GM19240 (cell line): ENCODE results near the gene NEDD8.

Experiments used
- DNase-seq: peaks from one replicate; pipeline ENCODE4 v3.0.0; 2011; ENCODE audit warnings: low spot score; ENCODE audit not compliant: insufficient read length

NEDD8 gene

DNA sequence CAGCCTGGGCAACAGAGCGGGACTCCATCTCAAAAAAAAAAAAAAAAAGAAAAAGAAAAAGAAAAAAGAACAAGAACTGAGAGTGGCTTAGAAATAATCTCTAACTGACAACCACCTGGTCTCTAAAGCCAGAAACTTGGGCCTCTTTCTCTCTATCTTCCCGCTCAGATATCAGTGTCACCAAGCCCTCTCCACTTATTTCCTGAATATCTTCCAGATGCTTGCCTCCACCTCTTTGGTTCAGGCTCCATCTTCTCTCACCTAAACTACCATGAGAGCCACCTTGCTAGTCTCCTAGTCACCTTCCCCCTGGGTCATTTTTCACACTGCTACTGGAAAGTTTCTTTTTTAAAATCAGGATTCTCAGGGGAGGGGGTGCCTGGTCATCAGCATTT, 35.1 kb downstream of the NEDD8 start:
- no peak for DNase-seq

DNA sequence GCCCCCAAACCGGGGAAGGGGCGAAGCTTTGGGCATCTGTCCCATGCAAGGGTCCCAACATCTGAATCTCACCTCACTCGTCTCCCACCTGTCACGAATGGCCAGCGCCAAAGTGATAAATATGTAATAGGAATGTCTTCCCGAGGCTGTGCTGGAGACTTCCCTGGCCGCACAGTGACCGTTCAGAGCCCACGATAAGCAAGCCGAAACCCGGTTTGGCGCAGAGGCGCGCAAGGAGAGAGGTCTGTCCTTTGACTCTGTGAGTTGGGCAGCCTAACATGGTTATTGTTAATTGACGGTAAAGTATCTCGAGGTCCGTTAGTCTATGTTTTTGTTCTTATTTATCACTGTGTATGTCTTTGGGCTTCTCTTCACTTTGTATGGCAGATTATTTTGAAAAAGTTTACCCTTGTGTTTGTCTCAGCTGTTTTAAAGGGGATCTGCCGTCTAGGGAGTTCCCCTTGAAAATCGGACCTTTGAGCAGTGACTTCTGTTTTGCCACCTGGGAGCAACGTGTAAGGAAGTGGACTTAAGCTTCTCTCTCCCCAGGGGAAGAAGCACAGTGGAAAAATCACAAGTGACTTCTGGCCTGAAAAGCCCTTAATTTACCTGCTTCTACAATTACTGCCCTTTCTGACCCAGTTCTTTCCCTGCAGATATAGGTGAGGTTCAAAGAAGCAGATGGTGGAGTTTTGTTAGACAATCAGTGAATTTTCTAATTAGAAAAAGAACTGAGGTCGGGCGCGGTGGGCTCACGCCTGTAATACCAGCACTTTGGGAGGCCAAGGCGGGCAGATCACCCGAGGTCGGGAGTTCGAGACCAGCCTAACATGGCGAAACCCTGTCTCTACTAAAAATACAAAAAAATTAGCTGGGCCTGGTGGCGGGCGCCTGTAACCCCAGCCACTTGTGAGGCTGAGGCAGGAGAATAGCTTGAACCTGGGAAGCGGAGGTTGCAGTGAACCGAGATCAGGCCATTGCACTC, 35.8 kb downstream of the NEDD8 start:
- peak; percentile 32 for DNase-seq

DNA sequence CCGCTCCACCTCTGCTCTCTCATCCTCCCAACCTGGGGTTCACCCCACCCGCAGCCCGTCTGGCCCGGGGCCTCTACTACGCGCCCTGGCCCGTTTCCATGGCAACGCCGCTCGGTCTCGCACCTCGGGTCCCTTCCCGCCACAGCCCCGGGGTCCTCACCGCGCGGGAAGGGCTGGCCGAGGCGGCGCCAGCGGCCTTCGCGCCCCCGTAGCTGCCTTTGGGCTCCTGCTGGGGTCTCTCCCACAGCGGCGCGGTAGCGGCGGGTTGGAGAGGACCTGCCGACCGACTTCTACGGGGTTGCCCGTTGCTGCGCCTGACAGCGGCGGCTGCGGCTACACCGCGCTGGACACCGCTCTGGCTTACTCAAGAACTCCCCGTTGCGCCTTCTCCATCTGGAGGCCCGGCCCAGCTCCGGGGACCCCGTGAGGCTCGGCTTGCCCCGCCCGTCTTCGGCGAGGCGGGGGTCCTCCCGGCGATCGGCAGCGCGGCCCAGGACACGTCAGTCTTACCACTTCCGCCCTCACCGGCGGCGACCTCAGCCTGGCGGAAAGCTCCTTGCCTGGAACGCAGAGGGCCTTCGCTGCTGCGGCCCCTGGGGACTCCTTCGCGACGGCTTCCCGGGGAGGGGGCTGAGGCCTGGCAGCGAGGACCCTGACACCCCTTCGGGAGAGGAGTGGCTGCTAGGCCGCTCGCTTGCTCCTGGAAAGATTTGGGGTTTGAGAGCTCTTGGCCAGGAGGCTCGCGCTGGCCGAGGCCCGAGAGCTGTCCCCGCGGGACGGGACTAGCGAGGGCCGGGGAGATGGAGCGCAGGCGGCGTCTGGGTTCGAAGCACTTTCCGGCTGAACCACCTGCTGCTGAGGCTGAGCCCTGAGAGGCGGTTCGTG, 36.7 kb downstream of the NEDD8 start, which contains the start of gene TM9SF1:
Gene TM9SF1 (minus strand): TSS at position 256 of the 885 bp plus-strand sequence. CDS start 422 bp downstream, outside the sequence.
- DNase-seq = peak; percentile 88

DNA sequence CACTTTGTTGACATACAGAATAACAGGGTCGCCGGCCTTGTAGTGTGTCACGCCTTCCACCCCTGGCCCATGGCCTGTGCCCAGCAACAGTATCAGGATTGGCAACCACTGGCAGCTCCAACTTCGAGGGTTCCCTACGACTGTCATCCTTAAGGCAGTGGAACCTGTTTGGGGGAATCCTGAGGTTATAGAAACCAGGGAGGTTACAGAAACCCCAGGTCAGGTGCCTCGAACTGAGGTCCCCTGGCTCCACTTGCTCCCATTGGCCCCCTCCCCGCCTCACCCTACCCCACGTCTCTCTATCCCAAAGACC, 37.3 kb downstream of the NEDD8 start:
- DNase-seq = no peak

DNA sequence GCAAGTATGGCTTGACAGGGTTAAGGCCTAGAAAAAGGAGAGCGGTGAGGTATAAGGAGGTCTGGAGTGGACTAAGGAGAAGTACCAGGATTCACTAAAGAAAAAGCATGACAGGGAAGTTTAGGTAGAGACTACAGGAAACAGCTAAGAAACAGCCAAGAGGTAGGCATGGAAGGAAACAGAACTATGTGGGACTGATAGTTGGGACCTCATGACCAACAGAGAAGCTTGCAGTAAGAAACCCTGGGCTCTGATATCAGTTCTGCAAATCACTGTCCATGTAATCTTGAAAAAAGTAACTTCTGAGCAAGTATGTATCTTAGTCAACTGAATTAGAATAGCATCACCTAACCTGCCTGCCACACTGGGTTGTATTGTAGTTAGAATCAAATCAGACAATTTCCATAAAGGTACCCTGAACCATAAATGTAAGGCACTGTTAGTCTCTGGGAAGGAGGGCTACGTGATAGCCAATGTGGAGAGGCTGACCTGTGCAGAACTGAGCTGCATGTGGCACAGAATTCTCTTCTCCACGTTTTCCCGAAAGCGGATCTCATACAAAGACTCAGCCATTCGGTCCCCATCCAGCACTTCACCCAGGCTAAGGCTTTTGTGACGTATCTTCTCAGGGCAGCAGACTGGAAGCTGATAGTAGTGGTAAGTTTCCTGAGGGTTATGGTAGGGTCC, 37.8 kb downstream of the NEDD8 start:
- no peak for DNase-seq

DNA sequence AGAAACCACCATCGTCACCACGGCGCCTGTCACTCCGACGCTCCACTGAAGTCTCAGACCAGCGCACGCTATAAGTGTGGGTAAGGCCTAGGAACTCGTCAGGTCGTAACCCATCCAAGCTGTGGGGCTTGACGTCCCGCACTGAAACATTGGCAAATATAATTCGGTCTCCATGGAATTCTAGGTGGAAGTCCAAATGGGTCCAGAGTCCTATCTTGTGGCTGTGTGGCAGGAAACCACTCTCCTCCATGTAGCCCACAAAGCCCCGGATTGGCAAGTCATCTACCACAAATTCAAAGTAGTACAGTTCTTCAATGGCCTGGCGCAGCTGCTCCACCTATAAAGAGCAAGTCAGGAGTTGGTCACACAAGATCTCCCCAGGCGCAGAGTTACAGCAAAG, 39.2 kb downstream of the NEDD8 start:
- no peak for DNase-seq

DNA sequence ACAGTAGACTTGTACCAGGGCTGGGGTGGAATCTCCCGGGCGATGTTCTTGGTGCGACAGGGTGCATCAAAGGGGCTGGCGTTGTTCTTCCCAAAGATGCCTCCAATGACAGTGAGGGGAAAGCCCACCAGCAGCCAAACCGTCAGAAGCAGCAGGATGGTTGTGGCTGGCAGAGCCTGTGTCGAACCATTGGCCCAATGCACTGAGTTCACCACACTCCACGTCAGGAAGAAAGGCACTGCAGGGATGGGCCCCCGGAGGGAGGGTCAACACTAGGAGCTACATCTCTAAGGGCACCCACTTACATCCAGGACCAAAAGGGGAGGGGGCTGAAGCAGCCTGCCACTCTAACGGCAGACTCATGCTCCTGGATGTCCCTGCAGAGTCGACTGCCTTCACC, 41.8 kb downstream of the NEDD8 start:
- DNase-seq = no peak

DNA sequence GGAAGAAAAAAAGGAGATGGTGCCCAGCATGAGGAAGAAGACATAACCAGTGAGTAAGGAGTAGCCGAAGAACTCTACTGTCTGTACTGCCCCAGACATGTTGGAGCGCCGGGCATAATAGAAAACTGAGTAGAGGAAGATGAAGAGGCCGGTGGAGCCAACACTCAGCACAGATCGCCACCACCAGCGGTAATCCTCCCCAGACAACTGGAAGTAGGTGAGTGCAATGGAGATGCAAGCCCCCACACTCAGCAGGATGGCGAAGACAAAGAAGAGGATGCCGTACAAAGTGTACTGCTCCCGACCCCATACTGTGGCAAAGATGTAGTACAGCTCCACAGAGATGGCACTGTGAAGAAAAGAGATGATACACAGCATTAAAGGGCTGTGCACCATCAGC, 42.7 kb downstream of the NEDD8 start:
- no peak for DNase-seq

DNA sequence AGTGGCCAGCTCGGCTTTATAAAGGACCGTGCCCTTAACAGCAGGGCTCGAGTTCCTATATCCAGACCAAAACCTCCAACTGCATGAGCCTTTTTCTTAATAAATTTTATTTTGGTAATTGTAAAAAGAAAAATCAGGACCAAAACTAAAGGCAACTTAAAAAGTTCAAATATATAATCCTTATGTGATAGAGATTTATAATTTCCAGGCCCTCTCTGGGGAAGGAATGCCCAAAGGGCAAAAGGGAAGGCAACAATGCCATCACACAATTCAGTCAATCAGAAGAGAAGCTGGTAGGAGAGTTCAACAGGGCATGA, 43.1 kb downstream of the NEDD8 start:
- DNase-seq = no peak

DNA sequence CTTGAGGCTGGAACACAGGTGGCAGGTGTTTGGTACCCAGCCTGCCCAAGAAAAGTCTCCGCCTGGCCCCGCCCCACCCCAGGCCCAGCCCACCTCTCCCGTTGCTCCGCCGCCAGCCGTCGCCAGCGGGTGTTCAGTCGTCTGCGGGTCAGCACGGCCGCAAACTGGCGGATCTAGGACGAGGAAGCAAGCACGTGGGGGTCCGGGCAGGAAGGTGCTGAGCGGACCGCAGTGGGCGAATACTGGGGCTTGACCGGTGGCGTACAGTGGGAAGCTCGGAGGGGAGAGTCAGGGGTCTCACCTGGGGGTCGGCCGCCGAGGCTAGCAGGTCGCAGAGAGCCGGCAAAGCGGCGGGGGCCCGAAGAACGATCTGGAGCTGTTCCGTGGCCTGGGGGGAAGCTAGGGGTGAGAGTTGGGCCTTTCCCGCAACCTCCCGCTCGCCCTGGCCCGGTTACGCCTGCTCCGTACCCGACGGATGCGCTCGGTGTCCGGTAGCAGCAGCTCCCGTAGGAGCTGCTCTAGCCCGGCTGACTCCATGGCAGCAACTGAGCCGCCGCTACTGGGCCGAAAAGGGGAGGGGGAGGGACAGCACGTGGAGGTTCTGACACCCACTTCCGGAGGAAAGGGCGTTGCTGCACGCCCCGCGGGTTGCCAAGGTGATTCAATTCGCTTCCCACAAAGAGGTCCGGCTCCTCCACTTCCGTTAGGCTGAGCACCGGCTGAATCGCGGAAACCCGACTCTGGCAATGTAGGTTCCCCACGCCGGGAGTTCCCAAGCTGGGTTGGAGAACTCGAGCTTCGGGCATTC, 43.7 kb downstream of the NEDD8 start, which contains the start of gene IPO4:
Gene IPO4 (minus strand): TSS at position 566 of the 808 bp plus-strand sequence. CDS start 29 bp downstream, at position 537.
- peak; percentile 99 for DNase-seq

DNA sequence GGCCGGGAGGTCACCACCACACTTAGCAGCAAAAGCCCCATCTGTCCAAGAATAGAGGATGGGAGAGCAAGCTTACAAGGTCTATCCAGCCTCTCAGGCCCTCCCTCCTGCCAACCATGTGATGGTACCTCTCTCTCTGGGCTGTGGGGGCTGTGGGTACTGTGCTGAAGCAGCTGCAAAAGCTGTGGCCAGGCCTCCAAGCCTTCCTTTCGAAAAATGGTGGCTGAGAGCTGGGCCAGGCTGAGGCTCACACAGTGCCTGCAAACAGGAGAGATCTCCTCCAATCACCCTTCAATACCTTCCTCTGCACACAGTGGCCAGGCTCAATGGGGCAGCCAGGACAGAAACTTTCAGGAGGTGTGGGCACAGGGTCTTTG, 44.6 kb downstream of the NEDD8 start:
- no peak for DNase-seq

DNA sequence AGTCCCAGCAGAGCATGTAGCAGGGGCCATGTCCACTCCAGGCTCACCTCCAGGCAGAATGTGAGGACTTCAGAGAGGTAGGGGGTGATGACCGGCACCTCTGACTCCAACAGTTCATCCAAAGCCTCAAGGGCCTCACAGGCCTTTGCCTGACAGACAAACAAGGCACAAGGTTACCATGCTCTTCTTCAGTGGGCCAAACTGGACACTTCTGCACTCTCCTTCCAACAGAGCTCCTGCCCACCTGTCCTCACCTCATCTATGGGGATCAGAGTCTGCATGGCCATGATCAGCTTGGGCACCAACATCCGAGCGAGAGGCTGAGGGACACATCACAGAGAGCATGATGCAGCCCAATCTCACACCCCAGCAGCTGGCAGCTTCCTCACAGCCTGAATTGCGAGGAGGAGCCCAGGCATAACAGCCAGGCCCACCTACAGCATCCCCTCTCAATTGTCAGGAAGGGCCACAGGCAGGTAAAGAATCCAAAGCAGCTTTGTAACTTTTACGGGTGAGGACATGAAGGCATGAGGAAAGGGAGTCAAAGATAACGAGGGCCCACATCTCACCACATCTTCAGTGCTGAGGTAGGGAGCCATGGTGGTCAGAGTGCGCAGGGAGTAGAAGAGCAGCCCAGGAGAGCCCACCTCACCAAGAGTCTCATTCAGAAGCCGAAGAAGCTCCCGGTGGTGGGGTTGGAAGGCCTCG, 45.2 kb downstream of the NEDD8 start:
- no peak for DNase-seq

DNA sequence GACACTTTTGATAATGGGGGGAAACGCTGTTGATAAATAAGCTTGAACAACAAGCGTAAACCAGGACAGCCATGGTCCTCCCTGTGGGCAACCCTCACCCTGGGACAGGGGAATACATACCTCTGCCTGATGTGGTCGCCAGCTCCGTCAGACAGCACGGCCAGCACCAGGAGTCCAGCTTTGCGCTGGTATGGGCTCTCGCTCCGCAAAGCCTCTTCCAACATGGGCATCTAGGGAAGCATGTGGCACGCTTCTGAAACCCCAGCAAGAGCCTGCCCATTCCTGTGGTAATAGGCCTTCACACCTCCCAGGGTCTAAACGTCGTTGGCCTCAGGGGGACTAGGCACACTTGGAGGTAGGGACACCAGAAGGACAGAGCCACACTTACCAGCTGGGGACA, 46.4 kb downstream of the NEDD8 start:
- DNase-seq = no peak

DNA sequence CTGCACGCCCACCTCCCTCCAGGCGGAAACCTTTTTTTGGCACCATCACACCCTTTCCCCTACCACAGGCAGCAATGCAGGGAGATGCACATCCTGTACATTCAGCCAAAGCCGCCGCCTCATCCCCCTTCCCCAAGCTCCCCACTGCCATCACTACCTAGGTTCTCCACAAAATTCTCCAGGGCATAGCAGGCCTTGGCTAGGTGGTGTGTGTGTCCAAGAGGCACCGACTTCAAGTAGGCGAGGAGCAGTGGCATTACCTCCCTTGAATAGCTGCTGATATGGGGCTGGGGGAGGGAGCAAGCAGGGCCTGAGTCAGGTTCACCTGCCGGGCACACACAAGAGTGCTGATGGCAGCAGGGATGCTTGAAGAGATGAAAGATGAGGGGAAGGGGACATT, 47.1 kb downstream of the NEDD8 start:
- DNase-seq = no peak

DNA sequence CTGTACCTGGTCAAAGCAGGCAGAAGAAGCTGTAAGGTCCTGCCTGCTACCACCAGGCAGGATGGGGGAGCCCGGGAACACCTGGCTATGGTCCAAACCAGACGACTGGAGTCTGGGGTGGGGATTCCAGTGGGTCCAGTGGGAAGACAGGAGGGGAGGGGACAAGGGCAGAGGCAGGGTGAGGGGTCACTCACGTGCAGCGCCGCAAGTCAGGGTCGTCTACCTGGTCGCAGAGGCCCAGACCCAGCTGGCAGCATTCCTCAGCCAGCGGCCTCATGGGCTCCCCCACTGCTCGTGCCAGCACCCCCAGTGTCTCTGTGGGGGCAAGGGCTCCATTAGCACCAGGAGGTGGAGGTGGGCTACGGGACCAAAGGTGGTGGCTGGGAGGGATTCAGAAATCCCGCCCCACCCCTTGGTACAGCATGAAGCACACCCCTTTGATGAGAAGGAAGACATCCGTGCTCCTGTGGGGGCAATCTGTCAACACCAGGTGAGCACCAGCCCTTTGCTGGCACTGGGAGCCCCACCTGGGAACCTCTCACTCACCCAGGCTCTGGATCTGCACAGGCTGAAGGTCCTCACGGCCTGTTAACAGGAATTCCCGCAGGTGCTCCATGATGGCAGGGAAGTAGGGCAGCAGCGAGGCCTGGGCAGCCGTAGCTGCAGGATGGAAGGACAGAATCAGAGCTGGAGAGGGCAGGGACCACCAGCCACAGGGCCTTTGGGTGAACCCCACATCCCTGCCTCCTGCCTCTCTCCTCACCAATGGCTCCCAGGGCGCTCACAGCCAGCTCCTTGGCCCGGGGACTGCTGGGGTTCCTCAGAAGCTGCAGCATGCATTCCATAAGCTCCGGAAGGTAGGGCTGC, 47.8 kb downstream of the NEDD8 start:
- no peak for DNase-seq

DNA sequence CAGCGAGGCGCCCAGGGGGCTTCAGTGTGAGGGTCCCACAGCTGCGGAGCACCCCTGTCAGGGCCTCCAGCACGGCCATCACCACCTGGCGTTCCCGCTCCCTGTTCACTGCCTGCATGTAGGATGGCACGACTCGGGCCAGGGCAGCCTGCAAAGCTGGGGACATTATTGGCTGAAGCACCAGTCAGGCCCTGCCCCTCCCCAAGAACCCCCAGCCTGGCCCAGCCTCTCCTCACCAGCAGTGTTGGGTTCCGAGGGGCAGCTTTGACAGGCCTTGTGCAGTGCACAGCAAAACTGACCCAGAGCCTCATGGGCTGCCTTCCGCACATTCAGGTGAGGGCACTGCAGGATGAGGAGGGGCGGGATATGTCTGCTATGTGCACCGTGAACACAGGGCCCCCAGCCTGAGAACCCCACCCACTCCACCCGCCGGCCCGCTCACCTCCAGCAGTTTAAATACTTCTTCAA, 49.1 kb downstream of the NEDD8 start:
- DNase-seq = no peak

DNA sequence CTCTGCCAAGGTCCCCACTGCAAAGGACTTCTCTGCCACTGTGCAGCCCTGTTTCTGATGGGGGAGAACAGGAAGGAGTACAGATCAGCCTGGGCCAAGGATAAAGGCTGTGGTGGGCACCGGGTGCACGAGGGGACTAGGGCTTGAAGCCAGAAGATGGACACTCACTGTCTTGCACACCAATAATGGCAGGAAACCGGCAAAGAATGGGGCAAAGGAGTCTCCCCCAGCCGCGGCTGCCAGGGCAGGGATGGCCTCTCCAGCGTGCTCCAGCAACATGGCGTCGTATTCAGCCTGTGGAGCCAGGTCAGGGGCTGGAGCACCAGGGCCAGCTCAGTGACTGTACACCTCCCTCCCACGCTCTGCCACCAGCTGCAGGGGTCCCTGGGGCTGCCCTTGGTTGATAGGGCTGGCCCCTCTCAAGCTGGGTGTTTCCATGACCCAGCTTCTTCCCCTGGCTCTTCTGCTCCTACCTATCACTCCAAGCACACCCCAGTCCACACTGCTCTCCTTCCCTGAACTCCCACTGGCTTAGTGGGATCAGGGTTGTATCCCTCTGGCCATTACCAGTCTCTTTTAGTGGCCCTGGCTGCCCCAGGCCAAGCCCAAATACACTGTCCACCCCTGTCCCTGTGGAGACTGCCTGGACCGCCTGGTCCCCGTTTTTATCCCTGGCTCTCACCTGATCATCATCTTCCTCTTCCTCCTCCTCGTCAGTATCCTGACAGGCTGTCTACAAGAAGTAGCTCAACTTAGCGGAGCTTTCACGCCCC, 49.9 kb downstream of the NEDD8 start:
- DNase-seq = no peak

DNA sequence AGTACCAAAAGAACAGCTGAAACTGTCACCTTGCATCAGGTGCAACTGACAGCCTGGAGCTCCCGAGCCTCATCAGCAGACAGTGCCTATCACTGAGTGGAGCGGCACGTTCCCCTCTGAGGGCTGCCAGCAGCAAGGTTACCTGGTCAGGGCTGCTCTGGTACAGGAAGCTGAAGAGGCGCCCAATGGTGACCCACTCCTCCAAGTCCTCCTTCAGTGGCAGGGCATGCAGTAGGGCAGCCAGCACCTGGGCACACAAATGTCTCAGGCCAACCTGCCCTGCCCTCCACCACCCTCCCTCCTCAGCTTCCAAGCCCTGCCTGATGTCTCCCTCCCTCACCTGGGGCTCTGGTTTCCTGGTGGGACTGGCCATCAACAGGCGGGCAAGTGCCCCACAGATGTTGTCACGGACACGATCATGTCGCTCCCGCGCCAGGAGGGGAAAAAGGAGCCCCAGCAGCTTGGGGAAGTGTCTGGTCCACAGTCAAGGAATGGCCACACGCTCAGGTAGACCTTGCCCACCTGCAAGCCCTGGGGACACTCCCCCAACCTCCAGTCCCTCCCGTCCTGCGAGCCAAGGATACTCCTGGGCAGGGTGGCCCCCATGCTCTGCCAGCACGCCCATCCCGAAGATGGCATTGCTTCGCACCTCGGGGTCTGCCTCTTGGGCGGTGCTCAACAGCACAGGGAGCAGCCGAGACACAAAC, 50.6 kb downstream of the NEDD8 start:
- DNase-seq = no peak
